ENCODE data around the gene MRPL58. TPM values are rescaled to one million over a fixed set of nuclear protein-coding genes. Genes with fewer than 3 reads are reported as not detected.

The MRPL58 gene
- total RNA-seq, 2 experiments from 2014 or later, result 5.4 to 7.1 TPM

DNA sequence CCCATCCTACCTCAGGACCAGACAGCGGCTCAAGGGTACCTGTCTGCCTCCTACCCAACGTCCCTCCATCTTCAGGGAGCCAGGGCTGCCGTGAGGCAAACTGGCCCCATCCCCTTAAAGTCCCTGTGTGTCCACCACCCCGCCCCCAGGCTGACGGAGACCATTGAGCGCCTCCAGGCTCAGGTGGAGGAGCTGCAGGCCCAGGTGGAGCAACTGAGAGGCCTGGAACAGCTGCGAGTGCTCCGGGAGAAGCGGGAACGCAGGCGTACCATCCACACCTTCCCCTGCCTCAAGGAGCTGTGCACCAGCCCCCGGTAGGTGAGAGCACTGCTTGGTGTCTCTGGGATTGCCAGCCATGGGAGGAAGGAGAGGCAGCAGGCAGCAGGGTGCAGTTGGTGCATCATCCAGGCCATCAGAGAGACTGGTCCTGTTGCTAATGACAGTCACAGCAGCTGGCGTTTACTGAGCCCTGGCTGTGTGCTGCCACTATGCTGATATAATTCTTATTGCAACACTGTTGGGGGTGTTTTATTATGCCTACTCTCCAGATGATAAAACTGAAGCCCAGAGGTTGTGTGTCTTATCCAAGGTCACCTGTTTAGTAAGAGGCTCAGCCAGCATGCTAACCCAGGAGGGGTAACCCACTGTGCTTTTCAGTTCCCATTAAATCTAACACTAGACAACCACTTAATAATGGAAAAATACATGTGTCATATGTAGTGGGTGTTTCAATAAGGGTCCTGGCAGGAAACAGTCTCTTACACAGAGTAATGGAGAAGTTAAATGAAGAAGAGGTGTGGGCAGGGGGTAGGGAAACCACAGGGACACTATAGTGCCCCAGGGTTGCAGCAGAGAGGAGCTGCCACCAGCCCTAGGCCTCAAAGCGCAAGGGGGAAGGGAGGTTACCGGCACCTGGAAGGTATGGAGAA is 10.3 kb upstream of the MRPL58 start:
- no peaks in the 10 kb centered on the region for H3K4me1 Mint-ChIP-seq (ENCODE audit: low read depth)
- H3K36me3 ChIP-seq (ENCODE audit: insufficient read depth, low read length), result no peaks in the 10 kb centered on the region
- POLR2A ChIA-PET, result interaction anchor here (1.4 kb wide), 1 partner anchor 15 kb away, joined by 3 read pairs; the partner anchor contains the start of gene CDR2L
- no peak overlapping the region for H3K4me3 ChIP-seq (ENCODE audit: low read length)
- no peaks in the 10 kb centered on the region for H3K4me1 ChIP-seq (ENCODE audit: insufficient read depth, low read length)
- TF ChIP-seq, protein P1, sequence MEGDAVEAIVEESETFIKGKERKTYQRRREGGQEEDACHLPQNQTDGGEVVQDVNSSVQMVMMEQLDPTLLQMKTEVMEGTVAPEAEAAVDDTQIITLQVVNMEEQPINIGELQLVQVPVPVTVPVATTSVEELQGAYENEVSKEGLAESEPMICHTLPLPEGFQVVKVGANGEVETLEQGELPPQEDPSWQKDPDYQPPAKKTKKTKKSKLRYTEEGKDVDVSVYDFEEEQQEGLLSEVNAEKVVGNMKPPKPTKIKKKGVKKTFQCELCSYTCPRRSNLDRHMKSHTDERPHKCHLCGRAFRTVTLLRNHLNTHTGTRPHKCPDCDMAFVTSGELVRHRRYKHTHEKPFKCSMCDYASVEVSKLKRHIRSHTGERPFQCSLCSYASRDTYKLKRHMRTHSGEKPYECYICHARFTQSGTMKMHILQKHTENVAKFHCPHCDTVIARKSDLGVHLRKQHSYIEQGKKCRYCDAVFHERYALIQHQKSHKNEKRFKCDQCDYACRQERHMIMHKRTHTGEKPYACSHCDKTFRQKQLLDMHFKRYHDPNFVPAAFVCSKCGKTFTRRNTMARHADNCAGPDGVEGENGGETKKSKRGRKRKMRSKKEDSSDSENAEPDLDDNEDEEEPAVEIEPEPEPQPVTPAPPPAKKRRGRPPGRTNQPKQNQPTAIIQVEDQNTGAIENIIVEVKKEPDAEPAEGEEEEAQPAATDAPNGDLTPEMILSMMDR (IDR thresholded peaks at IDR 0.05), result no peak
- intact Hi-C loops (cut with DNase I, micrococcal nuclease), result no loop called here
- H3K36me3 Mint-ChIP-seq (ENCODE audit: low read depth), result no peaks in the 10 kb centered on the region
- H3K9me3 Mint-ChIP-seq, result no peaks in the 10 kb centered on the region
- H3K9me3 ChIP-seq (ENCODE audit: control insufficient read depth in 1 of 2, insufficient read depth in 1 of 2, low read length in 2 of 2), result no peaks in the 10 kb centered on the region
- H3K27me3 ChIP-seq (ENCODE audit: control insufficient read depth in 1 of 2, insufficient read depth in 2 of 2, low read length in 2 of 2), result peaks cover 0 to 4% of the 10 kb centered on the region in 2 experiments
- ATAC-seq (ENCODE audit: poor library complexity) (no peak), DNase-seq (no peak)
- no peak overlapping the region for H3K4me3 Mint-ChIP-seq
- CTCF ChIA-PET, result no interaction called here
- no peak overlapping the region for H3K27ac Mint-ChIP-seq
- H3K27ac ChIP-seq (ENCODE audit: low read depth in 1 of 2, low read length in 2 of 2), result no peak overlapping the region
- H3K27me3 Mint-ChIP-seq, result no peaks in the 10 kb centered on the region

DNA sequence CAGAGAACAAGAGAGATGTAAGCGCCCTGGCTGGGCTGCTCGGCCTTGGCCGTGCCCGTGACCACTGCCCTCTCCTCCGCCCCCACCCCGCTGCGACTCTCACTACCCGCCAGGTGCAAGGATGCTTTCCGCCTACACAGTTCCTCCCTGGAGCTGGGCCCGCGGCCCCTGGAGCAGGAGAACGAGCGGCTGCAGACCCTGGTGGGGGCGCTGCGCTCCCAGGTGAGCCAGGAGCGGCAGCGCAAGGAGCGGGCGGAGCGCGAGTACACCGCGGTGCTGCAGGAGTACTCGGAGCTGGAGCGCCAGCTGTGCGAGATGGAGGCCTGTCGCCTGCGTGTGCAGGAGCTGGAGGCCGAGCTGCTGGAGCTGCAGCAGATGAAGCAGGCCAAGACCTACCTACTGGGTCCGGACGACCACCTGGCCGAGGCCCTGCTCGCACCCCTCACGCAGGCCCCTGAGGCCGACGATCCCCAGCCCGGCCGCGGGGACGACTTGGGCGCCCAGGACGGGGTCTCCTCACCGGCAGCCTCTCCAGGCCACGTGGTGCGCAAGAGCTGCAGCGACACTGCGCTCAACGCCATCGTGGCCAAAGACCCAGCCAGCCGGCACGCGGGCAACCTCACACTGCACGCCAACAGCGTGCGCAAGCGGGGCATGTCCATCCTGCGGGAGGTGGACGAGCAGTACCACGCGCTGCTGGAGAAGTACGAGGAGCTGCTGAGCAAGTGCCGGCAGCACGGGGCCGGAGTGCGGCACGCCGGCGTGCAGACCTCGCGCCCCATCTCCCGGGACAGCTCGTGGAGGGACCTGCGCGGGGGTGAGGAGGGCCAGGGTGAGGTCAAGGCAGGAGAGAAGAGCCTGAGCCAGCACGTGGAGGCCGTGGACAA is 9.2 kb upstream of the MRPL58 start:
- Histone ChIP-seq H3K9me3 (ENCODE audit: control insufficient read depth in 1 of 2, insufficient read depth in 1 of 2, low read length in 2 of 2) (no peaks in the 10 kb centered on the region), H3K27ac (ENCODE audit: low read depth in 1 of 2, low read length in 2 of 2) (no peak overlapping the region), H3K27me3 (ENCODE audit: control insufficient read depth in 1 of 2, insufficient read depth in 2 of 2, low read length in 2 of 2) (peaks cover 0 to 4% of the 10 kb centered on the region in 2 experiments), H3K4me1 (ENCODE audit: insufficient read depth, low read length) (no peaks in the 10 kb centered on the region), H3K36me3 (ENCODE audit: insufficient read depth, low read length) (no peaks in the 10 kb centered on the region), H3K4me3 (ENCODE audit: low read length) (no peak overlapping the region)
- no peaks in the 10 kb centered on the region for H3K36me3 Mint-ChIP-seq (ENCODE audit: low read depth)
- no peaks in the 10 kb centered on the region for H3K4me1 Mint-ChIP-seq (ENCODE audit: low read depth)
- TF ChIP-seq, protein P1 (IDR thresholded peaks at IDR 0.05), result no peak
- H3K4me3 Mint-ChIP-seq, result no peak overlapping the region
- intact Hi-C loops (cut with DNase I, micrococcal nuclease), result no loop called here
- POLR2A ChIA-PET, result interaction anchor here (0.5 to 1.4 kb wide), 2 partner anchors 16 to 56 kb away, joined by 3 read pairs; partner anchors contain the start of gene CDR2L
- H3K9me3 Mint-ChIP-seq, result no peaks in the 10 kb centered on the region
- no peaks in the 10 kb centered on the region for H3K27me3 Mint-ChIP-seq
- H3K27ac Mint-ChIP-seq, result no peak overlapping the region
- DNase-seq (no peak), ATAC-seq (ENCODE audit: poor library complexity) (no peak)
- CTCF ChIA-PET, result interaction anchor here (1.2 kb wide), 2 partner anchors 42 to 45 kb away, joined by 3 read pairs; no protein-coding TSS in a partner anchor

DNA sequence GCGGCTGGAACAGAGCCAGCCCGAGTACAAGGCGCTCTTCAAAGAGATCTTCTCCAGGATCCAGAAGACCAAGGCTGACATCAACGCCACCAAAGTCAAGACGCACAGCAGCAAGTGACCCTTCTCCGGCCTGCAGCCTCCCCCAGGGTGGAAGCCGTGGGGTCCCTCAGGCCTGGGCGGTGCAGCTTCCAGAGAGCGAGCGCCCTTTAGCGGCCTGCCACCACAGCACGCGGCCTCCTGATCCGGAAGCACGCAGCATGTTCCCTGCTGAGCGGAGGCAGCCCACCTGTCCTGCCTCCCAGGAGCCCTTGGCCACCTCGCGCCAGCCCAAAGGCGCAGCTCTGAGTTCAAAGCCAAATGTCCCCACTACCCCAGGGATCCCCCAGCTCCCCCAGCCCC is 8.5 kb upstream of the MRPL58 start:
- Mint-ChIP-seq H3K9me3 (no peaks in the 10 kb centered on the region), H3K36me3 (ENCODE audit: low read depth) (no peaks in the 10 kb centered on the region), H3K4me1 (ENCODE audit: low read depth) (no peaks in the 10 kb centered on the region), H3K4me3 (no peak overlapping the region), H3K27me3 (no peaks in the 10 kb centered on the region), H3K27ac (no peak overlapping the region)
- peaks cover 0 to 4% of the 10 kb centered on the region in 2 experiments for H3K27me3 ChIP-seq (ENCODE audit: control insufficient read depth in 1 of 2, insufficient read depth in 2 of 2, low read length in 2 of 2)
- ATAC-seq (ENCODE audit: poor library complexity) (no peak), DNase-seq (no peak)
- H3K4me1 ChIP-seq (ENCODE audit: insufficient read depth, low read length), result no peaks in the 10 kb centered on the region
- no peak overlapping the region for H3K4me3 ChIP-seq (ENCODE audit: low read length)
- no peak overlapping the region for H3K27ac ChIP-seq (ENCODE audit: low read depth in 1 of 2, low read length in 2 of 2)
- TF ChIP-seq, protein P1 (IDR thresholded peaks at IDR 0.05), result no peak
- CTCF ChIA-PET, result interaction anchor here (1.2 kb wide), 2 partner anchors 42 to 46 kb away, joined by 3 read pairs; no protein-coding TSS in a partner anchor
- intact Hi-C loops (cut with DNase I, micrococcal nuclease), result no loop called here
- no peaks in the 10 kb centered on the region for H3K36me3 ChIP-seq (ENCODE audit: insufficient read depth, low read length)
- POLR2A ChIA-PET, result interaction anchor here (0.7 to 1.4 kb wide), 2 partner anchors 16 to 31 kb away, joined by 3 read pairs; partner anchors contain the start of gene CDR2L
- no peaks in the 10 kb centered on the region for H3K9me3 ChIP-seq (ENCODE audit: control insufficient read depth in 1 of 2, insufficient read depth in 1 of 2, low read length in 2 of 2)
